ENCODE data around the gene CYP2C18. TPM values are rescaled to one million over a fixed set of nuclear protein-coding genes. Genes with fewer than 3 reads are reported as not detected.
A peak's percentile ranks its signal among the peaks of the same experiment; 100 is the strongest.
"Not testable (repeated sequence)": the region's sequence is repeated elsewhere in the genome, so short reads cannot be mapped to it uniquely, and the experiment has no call there.

The CYP2C18 gene
- total RNA-seq, 1 donor from 2014 or later = 1.1 TPM

DNA sequence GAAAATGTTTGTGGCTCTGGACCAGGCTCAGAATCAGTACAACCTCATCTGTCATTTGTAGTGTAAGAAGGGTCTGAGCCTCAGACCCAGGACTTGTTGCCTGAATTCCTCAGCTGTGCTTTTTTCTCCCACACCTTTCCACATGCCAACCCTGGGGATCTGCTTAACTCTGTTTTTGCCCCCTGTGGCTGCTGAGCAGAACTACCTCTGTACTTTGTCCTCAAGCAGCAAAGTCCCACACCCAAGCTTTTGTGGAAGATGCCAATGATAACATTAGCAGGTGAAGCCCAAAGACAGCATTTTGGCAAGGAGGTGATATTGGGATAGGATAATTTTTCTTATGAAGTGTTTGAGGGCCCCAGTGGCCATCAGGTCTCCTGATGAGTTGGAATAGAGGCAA is 5.8 kb upstream of the CYP2C18 start:
- no peaks in the 10 kb centered on the region for H3K4me1 ChIP-seq
- TF ChIP-seq, protein P1, sequence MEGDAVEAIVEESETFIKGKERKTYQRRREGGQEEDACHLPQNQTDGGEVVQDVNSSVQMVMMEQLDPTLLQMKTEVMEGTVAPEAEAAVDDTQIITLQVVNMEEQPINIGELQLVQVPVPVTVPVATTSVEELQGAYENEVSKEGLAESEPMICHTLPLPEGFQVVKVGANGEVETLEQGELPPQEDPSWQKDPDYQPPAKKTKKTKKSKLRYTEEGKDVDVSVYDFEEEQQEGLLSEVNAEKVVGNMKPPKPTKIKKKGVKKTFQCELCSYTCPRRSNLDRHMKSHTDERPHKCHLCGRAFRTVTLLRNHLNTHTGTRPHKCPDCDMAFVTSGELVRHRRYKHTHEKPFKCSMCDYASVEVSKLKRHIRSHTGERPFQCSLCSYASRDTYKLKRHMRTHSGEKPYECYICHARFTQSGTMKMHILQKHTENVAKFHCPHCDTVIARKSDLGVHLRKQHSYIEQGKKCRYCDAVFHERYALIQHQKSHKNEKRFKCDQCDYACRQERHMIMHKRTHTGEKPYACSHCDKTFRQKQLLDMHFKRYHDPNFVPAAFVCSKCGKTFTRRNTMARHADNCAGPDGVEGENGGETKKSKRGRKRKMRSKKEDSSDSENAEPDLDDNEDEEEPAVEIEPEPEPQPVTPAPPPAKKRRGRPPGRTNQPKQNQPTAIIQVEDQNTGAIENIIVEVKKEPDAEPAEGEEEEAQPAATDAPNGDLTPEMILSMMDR (IDR thresholded peaks at IDR 0.05) = no peak
- intact Hi-C loops (cut with DNase I) = no loop called here
- H3K9me3 ChIP-seq = no peaks in the 10 kb centered on the region
- no peaks in the 10 kb centered on the region for H3K27me3 ChIP-seq
- H3K36me3 ChIP-seq = no peaks in the 10 kb centered on the region
- DNase-seq (no peak), ATAC-seq (peak; percentile 53)
- H3K4me3 ChIP-seq = no peak overlapping the region
- H3K27ac ChIP-seq = no peak overlapping the region

- H3K4me3 ChIP-seq = no peak overlapping the region
- TF ChIP-seq, protein P1 (IDR thresholded peaks at IDR 0.05) = no peak
- no peak for DNase-seq
- H3K27me3 ChIP-seq = no peaks in the 10 kb centered on the region
- intact Hi-C loops (cut with DNase I) = no loop called here
- H3K9me3 ChIP-seq = no peaks in the 10 kb centered on the region
- no peak overlapping the region for H3K27ac ChIP-seq
- H3K4me1 ChIP-seq = no peaks in the 10 kb centered on the region
- no peak for ATAC-seq
- H3K36me3 ChIP-seq = no peaks in the 10 kb centered on the region
Measured at GRCh38 chr10:94678475-94678874, 5.1 kb upstream of the CYP2C18 start.

GRCh38 chr10:94680544-94680943 is 3.0 kb upstream of the CYP2C18 start:
- Histone ChIP-seq H3K36me3 (no peaks in the 10 kb centered on the region), H3K27ac (no peak overlapping the region), H3K4me1 (no peaks in the 10 kb centered on the region), H3K4me3 (no peak overlapping the region), H3K9me3 (no peaks in the 10 kb centered on the region), H3K27me3 (no peaks in the 10 kb centered on the region)
- TF ChIP-seq, protein P1 (IDR thresholded peaks at IDR 0.05) = no peak
- intact Hi-C loops (cut with DNase I) = no loop called here
- ATAC-seq (peak; percentile 58), DNase-seq (no peak)

DNA sequence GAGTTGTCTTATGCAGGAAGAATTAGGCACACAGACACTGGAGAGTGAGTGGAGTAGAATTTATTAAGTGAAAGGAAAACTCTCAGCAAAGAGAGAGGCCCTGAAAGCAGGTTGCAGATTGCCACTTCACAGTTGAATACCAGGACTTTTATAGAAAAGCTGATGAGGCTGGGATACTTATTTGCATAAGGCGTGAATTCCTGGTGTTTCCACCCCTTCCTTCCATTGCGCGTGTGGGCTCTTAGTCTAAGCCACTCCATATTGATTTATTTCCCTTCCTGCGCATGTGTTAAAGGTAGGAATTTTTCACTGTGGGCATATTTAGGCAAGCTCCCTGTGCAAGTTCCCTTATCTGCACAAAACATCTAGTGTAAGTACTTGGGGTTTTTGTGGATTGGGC is 893 bp upstream of the CYP2C18 start:
- H3K27ac ChIP-seq; H3K27me3 ChIP-seq; H3K4me3 ChIP-seq; H3K4me1 ChIP-seq; intact Hi-C loops (cut with DNase I); H3K9me3 ChIP-seq; H3K36me3 ChIP-seq; DNase-seq: not testable (repeated sequence)
- peak; percentile 70 for ATAC-seq

GRCh38 chr10:94687625-94688248 is 4.2 kb downstream of the CYP2C18 start:
- Histone ChIP-seq H3K27me3 (no peaks in the 10 kb centered on the region), H3K36me3 (no peaks in the 10 kb centered on the region), H3K27ac (no peak overlapping the region), H3K4me1 (no peaks in the 10 kb centered on the region), H3K9me3 (no peaks in the 10 kb centered on the region), H3K4me3 (no peak overlapping the region)
- intact Hi-C loops (cut with DNase I) = no loop called here
- ATAC-seq (no peak), DNase-seq (no peak)
- TF ChIP-seq, protein P1 (IDR thresholded peaks at IDR 0.05) = no peak

DNA sequence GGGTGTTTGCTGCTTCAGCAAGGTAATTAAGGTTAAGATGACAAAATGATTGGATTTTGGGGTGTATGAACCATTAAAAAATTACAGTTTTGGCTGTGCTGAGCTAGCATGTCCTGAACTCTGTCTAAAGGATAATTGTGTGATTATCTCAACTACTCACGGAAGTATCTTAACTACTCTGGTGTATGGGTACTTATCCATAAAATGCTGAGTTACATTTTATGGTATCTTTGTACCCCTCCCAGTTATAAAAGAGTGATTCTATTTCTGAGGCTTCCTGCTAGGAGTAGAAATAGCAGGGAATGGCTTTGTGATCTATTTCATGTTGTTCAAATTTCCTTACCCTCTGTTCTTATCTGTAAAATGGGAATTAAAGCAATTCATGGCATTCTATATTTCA is 22.6 kb downstream of the CYP2C18 start:
- ATAC-seq = no peak
- intact Hi-C loops (cut with DNase I) = no loop called here

More for the DNA sequence above, 22.6 kb downstream of the CYP2C18 start:
- Histone ChIP-seq H3K27ac (no peak overlapping the region), H3K4me3 (no peak overlapping the region), H3K4me1 (no peaks in the 10 kb centered on the region), H3K36me3 (no peaks in the 10 kb centered on the region), H3K9me3 (no peaks in the 10 kb centered on the region), H3K27me3 (no peaks in the 10 kb centered on the region)
- DNase-seq = no peak
- TF ChIP-seq, protein P1 (IDR thresholded peaks at IDR 0.05) = no peak
